Measurements from ENCODE around the gene PLAAT4. TPM values are rescaled to one million over a fixed set of nuclear protein-coding genes. Genes with fewer than 3 reads are reported as not detected.
"Not testable (repeated sequence)": the region's sequence is repeated elsewhere in the genome, so short reads cannot be mapped to it uniquely, and the experiment has no call there.

The PLAAT4 gene
- total RNA-seq, 6 donors from 2014 or later, result 91.1 to 272 (median 192) TPM

DNA sequence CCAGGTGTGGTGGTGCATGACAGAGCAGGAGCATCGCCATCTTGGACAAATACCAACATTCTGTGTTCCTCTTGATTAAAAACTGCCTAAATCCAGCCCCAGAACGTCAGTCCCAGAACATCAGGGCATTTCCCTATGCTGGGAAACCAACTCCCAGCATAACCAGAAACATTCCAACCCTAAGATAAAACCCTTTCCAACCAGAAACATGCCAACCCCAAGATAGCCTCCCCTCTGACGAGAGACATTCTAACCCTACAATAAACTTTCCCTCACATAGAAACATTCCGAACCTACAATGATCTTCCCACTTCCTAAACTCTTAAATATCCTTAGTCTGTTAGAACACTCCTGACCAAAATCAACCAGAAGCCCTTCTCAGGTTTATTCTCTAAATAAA lies 11.6 kb downstream of the PLAAT4 start:
- Histone ChIP-seq H3K36me3 (peaks cover 0 to 46% (median 13%) of the 10 kb centered on the region in 4 donors), H3K4me1 (peaks cover 0 to 2% (median under 1%) of the 10 kb centered on the region in 4 donors), H3K9me3 (no peaks in the 10 kb centered on the region), H3K4me3 (no peak overlapping the region), H3K27me3 (no peaks in the 10 kb centered on the region), H3K27ac (no peak overlapping the region)
- TF ChIP-seq POLR2A (IDR thresholded peaks at IDR 0.05) (no peak), CTCF (IDR thresholded peaks at IDR 0.05) (no peak), EP300 (IDR thresholded peaks at IDR 0.05) (no peak), POLR2AphosphoS5 (IDR thresholded peaks at IDR 0.05) (no peak)
- 84 to 88% methylated on average over 4 of the region's 4 CpGs for WGBS, 2 donors
- no peak for ATAC-seq (ENCODE audit: low FRiP score in 2 of 2)
- DNase-seq, result no peak

DNA sequence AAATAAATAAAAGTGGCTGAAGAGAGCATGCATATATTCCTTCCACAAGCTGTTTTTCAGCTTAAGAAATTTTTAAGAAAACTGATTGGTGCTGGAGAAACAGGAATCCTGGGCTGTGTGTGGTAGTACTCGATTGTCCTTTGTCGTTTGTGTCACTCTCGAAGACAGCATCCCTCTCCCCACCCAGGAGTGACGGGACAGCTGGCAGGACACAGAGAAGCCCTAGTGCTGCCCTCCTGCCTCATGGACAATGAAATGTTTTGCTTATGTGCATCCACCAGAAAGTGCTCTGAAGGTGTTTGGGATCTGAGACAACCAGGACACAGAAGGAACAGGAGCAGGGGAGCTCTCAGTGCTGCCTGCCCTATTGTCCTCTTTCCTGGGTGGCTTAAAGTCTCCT lies 12.8 kb downstream of the PLAAT4 start:
- no peaks in the 10 kb centered on the region for H3K27me3 ChIP-seq
- DNase-seq (no peak), ATAC-seq (ENCODE audit: low FRiP score in 2 of 2) (no peak)
- no peaks in the 10 kb centered on the region for H3K9me3 ChIP-seq
- H3K4me1 ChIP-seq, result peaks cover 0 to 12% (median 0%) of the 10 kb centered on the region in 4 donors
- 94 to 95% methylated on average over 4 of the region's 4 CpGs for WGBS, 2 donors
- H3K27ac ChIP-seq, result no peak overlapping the region
- peaks cover 0 to 34% (median 11%) of the 10 kb centered on the region in 4 donors for H3K36me3 ChIP-seq
- no peak overlapping the region for H3K4me3 ChIP-seq
- TF ChIP-seq POLR2AphosphoS5 (IDR thresholded peaks at IDR 0.05), result no peak
- no peak for TF ChIP-seq CTCF (IDR thresholded peaks at IDR 0.05)
- no peak for TF ChIP-seq EP300 (IDR thresholded peaks at IDR 0.05)
- no peak for TF ChIP-seq POLR2A (IDR thresholded peaks at IDR 0.05)

GRCh38 chr11:63550156-63550700 lies 13.6 kb downstream of the PLAAT4 start:
- H3K27me3 ChIP-seq; H3K27ac ChIP-seq; ATAC-seq (ENCODE audit: low FRiP score in 2 of 2); H3K4me3 ChIP-seq; H3K9me3 ChIP-seq: not testable (repeated sequence)
- peak in 1 of 2 donors; percentile 75 for DNase-seq
- 96 to 97% methylated on average over 13 to 18 of the region's 31 CpGs for WGBS, 2 donors
- peaks cover 0 to 18% (median 0%) of the 10 kb centered on the region in 4 donors for H3K4me1 ChIP-seq
- H3K36me3 ChIP-seq, result peaks cover 0 to 26% (median 7%) of the 10 kb centered on the region in 4 donors

GRCh38 chr11:63551091-63551888 lies 14.7 kb downstream of the PLAAT4 start:
- DNase-seq (no peak), ATAC-seq (ENCODE audit: low FRiP score in 2 of 2) (no peak)
- H3K27me3 ChIP-seq, result no peaks in the 10 kb centered on the region
- peaks cover 0 to 16% (median 2%) of the 10 kb centered on the region in 4 donors for H3K36me3 ChIP-seq
- peak overlapping the region in 1 of 4 donors; percentile 3 for H3K27ac ChIP-seq
- H3K4me1 ChIP-seq, result peaks cover 0 to 18% (median 0%) of the 10 kb centered on the region in 4 donors
- WGBS, 2 donors, result 71 to 78% methylated on average over 26 to 27 of the region's 27 CpGs
- no peaks in the 10 kb centered on the region for H3K9me3 ChIP-seq
- TF ChIP-seq CTCF (IDR thresholded peaks at IDR 0.05) (no peak), POLR2A (IDR thresholded peaks at IDR 0.05) (no peak), EP300 (IDR thresholded peaks at IDR 0.05) (no peak), POLR2AphosphoS5 (IDR thresholded peaks at IDR 0.05) (no peak)
- H3K4me3 ChIP-seq, result peak overlapping the region in 1 of 4 donors; percentile 0

DNA sequence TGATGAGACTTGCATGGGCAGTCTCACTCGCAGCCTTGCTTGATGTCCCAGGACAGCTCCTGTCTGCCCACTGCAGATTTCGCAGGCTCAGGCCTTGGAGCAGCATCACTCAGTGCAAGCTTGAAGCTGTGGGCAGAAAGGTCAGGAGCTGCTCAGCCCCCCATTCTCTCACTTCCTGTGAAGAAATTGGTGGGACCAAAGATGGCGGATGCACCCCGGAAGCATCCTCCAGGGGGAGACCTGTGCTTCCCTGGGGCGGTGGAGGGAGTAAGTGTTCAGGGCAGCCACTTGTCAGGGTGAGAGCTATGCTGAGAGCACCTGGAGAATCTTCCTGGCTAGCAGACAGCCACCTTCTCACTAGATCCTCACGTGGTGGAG lies 15.3 kb downstream of the PLAAT4 start:
- Histone ChIP-seq H3K4me1 (peaks cover 0 to 18% (median 0%) of the 10 kb centered on the region in 4 donors), H3K27ac (peak overlapping the region in 1 of 4 donors; percentile 3), H3K4me3 (peak overlapping the region in 1 of 4 donors; percentile 0), H3K36me3 (peaks cover 0 to 10% (median under 1%) of the 10 kb centered on the region in 4 donors), H3K9me3 (no peaks in the 10 kb centered on the region), H3K27me3 (no peaks in the 10 kb centered on the region)
- WGBS, 2 donors, result 76 to 86% methylated on average over 3 to 6 of the region's 6 CpGs
- ATAC-seq (ENCODE audit: low FRiP score in 2 of 2) (no peak), DNase-seq (no peak)
- TF ChIP-seq POLR2A (IDR thresholded peaks at IDR 0.05) (no peak), POLR2AphosphoS5 (IDR thresholded peaks at IDR 0.05) (no peak), CTCF (IDR thresholded peaks at IDR 0.05) (no peak), EP300 (IDR thresholded peaks at IDR 0.05) (no peak)
